BE2C (cell line): ENCODE results near the gene STK38L.

ENCODE experiments used
- DNase-seq: peaks from one replicate; pipeline ENCODE4 v3.0.0-alpha.2; 2020
- H3K27me3 ChIP-seq: fragments of 250-450 bp; sonication (Bioruptor Pico); 2 replicates; pipeline ENCODE4 v1.5.1; 2020; ENCODE audit warnings: mild to moderate bottlenecking
- H3K36me3 ChIP-seq: fragments of 250-450 bp; sonication (Bioruptor Pico); 2 replicates; pipeline ENCODE4 v1.5.1; 2020; ENCODE audit warnings: mild to moderate bottlenecking
- H3K4me1 ChIP-seq: fragments of 250-450 bp; sonication (Bioruptor Pico); 2 replicates; pipeline ENCODE4 v1.5.1; 2020
- H3K4me3 ChIP-seq: 2 replicates; pipeline ENCODE4 v1.5.1; 2011; ENCODE audit warnings: low read depth, low read length
- H3K9me3 ChIP-seq: fragments of 250-450 bp; sonication (Bioruptor Pico); 2 replicates; pipeline ENCODE4 v1.5.1; 2020
- TF ChIP-seq, protein P1 (sequence below): IDR thresholded peaks from 2 replicates; pipeline ENCODE4 v1.5.1; 2012; ENCODE audit warnings: mild to moderate bottlenecking, low read depth, low read length

Gene STK38L

DNA sequence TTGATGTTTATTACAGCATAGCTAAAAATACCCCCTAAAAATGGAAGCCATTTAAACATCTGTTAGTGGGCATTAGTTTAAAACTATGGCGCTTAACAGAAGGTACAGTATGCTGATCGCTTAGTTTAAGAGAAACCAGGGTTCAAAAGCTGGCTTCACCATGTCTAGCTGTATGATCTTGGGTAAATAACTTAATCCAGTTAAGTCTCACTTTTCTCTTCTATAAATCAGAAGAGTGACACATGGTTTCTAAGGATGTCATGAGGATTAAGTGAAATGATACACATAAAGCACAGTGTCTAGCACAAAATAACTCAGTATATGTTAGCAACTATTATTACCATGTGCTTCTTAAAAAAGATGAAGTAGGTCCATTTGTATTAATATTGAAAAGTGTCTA, 38.7 kb downstream of the STK38L start:
- DNase-seq = no peak
- TF ChIP-seq, protein P1, sequence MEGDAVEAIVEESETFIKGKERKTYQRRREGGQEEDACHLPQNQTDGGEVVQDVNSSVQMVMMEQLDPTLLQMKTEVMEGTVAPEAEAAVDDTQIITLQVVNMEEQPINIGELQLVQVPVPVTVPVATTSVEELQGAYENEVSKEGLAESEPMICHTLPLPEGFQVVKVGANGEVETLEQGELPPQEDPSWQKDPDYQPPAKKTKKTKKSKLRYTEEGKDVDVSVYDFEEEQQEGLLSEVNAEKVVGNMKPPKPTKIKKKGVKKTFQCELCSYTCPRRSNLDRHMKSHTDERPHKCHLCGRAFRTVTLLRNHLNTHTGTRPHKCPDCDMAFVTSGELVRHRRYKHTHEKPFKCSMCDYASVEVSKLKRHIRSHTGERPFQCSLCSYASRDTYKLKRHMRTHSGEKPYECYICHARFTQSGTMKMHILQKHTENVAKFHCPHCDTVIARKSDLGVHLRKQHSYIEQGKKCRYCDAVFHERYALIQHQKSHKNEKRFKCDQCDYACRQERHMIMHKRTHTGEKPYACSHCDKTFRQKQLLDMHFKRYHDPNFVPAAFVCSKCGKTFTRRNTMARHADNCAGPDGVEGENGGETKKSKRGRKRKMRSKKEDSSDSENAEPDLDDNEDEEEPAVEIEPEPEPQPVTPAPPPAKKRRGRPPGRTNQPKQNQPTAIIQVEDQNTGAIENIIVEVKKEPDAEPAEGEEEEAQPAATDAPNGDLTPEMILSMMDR = no peak

DNA sequence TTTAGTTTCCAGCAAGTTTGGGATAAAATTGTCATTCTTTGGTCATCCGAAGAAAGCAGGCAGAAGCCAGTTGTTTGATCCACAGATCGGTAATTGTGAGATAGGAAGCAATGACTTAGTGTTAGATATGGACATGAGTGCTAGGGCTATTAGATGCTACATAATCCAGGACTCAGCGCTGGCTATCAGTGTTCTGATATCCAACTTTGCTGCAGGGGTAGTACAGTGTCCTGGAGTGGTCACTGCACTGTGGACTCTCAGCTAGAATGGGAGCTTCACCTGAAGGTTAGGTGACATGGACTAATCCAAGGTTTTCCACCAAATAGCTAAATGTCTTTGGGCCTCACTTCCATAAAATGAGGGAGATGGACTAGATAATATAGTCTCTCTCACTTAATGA, 39.9 kb downstream of the STK38L start:
- no peak overlapping the region for H3K4me3 ChIP-seq
- no peaks in the 10 kb centered on the region for H3K27me3 ChIP-seq
- no peaks in the 10 kb centered on the region for H3K36me3 ChIP-seq
- DNase-seq = no peak
- H3K4me1 ChIP-seq = peaks cover 20% of the 10 kb centered on the region
- TF ChIP-seq, protein P1 = no peak
- H3K9me3 ChIP-seq = no peaks in the 10 kb centered on the region

More for the DNA sequence above, 38.7 kb downstream of the STK38L start:
- Histone ChIP-seq H3K27me3 (no peaks in the 10 kb centered on the region), H3K9me3 (no peaks in the 10 kb centered on the region; the same call in 1 of the 2 replicates), H3K4me3 (no peak overlapping the region), H3K4me1 (peaks cover 25% of the 10 kb centered on the region), H3K36me3 (no peaks in the 10 kb centered on the region)

DNA sequence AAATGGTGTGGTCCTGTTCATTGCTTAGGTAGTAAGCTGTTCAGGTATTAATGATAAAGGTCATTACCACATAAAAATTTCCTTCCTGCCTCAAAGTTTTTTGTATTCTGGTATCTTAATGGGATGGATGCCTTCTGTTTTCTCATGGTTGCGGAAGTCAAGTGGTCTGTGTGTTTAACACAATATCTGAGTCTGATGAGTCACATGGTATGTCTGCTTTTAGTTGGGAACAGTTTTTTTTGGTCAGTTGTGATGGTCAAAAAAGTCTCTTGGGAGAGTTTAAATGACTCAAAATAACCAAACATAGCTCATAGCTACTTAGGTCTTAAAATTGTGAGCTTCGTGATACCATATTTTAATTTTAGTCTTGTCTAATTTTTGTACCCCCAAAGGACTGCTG, 40.7 kb downstream of the STK38L start:
- Histone ChIP-seq H3K4me1 (peaks cover 26% of the 10 kb centered on the region), H3K36me3 (no peaks in the 10 kb centered on the region), H3K27me3 (no peaks in the 10 kb centered on the region), H3K4me3 (no peak overlapping the region), H3K9me3 (no peaks in the 10 kb centered on the region)
- DNase-seq = no peak
- TF ChIP-seq, protein P1 = no peak

DNA sequence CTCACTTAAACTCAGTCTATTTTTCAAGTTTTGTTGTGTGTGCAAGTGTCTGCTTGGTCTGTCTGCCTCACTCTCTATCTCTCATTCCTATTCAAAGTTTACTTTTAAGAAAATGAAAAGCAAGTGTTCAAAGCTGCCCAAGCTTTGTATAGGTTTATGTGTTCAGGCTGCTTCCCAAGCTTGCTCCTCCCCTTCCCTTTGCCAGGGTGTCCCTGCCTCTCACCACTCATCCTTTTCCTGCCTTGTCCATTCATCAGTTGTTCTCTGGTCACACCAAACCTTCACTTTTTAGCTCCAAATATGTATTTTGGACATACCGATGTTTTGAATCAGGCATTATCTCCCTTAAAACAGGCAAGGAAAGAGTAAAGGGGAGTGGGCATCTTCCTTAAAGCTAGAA, 41.3 kb downstream of the STK38L start:
- TF ChIP-seq, protein P1 = no peak
- Histone ChIP-seq H3K27me3 (no peaks in the 10 kb centered on the region), H3K4me3 (no peak overlapping the region), H3K36me3 (no peaks in the 10 kb centered on the region), H3K4me1 (peaks cover 28% of the 10 kb centered on the region), H3K9me3 (no peaks in the 10 kb centered on the region)
- DNase-seq = no peak

DNA sequence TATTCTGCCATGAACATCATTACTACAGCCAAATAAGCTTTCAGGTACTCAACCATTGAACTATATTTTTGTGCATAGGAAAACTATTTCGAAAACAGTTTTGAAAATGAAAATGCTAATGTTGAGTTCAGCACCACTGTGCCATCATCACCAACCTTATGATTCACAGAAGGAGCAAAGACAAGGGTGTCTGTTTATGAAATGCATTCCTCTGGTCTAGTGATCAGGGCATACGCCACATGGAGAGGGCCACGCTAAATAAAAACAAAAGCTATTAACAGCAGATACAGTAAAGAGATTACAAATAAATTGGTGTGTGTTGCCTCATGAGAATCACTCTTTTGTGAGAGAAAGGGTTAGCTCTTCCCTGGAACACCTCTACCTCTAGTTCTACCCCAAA, 45.3 kb downstream of the STK38L start:
- Histone ChIP-seq H3K4me3 (no peak overlapping the region), H3K9me3 (no peaks in the 10 kb centered on the region), H3K36me3 (no peaks in the 10 kb centered on the region), H3K27me3 (no peaks in the 10 kb centered on the region), H3K4me1 (peaks cover 30% of the 10 kb centered on the region)
- TF ChIP-seq, protein P1 = no peak
- DNase-seq = no peak

DNA sequence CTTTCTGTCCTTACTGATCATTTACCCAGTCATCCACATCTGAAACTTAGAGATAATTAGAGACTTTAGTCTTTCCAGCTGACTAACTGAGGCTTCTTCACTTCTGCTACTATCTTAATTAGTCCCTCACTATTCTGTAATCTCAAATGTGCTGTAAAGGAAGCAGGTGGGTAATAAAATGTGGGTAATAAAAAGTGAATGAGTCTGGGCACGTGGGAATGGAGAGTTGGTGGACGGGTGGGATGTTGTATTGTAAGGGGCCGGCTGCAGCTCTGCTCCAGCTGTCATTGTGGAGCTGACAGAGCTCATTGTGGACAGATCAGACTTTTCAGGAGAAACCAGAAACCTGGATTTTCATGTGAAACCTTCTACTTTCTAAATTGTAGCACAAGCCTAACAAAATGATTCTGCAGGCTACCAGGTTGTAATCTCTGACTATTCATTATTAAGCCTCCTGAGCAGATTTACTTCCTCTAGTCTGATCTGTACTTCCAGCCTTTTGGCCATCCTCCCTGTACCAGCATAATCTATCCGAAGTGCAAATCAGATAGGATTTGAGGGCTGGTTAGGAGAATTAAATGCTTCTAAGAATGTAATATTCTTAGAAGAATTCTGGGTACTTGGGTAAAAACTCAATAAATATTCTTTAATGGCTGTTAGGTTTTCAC, 46.5 kb downstream of the STK38L start:
- TF ChIP-seq, protein P1 = no peak
- no peaks in the 10 kb centered on the region for H3K27me3 ChIP-seq
- no peak for DNase-seq
- no peaks in the 10 kb centered on the region for H3K9me3 ChIP-seq
- no peaks in the 10 kb centered on the region for H3K36me3 ChIP-seq
- H3K4me1 ChIP-seq = peaks cover 21% of the 10 kb centered on the region
- H3K4me3 ChIP-seq = no peak overlapping the region
